HG02642 (cell line): Measurements from ENCODE around the gene PSMD11.

Experiments
- ATAC-seq: cut with Tn5 transposase; IDR thresholded peaks from one replicate; pipeline ENCODE4 v1.9.1; 2021; ENCODE audit warnings: mild to moderate bottlenecking; ENCODE audit not compliant: unreplicated experiment, poor library complexity

The PSMD11 gene

DNA sequence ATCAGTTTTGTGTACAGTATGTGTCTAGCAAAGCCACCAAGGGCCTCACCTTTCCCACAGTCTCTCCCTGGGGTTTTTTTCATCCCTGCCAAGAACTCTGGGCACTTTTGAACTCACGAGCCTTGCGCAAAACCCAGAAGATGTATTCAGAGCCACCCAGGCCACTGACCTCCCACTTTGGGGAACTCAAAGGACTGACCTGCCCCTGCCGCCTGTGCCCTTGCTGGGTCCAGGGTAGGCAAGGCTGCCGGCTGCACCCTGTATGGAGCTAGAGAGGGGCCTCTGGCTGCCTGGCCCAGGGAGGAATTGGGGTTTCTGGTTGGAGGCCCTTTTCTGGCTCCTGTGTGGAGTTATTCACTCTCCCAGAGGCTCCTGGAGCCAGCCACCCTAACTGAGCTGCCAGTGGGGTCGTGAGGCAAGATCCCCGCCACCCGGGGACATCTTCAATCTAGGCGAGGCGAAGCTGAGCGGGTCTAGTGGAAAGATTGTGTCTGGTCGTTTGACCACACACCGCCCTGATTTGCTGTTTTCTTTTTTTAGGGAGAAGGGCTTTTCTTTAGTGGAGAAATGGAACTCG lies 44.4 kb downstream of the PSMD11 start:
- ATAC-seq = no peak

DNA sequence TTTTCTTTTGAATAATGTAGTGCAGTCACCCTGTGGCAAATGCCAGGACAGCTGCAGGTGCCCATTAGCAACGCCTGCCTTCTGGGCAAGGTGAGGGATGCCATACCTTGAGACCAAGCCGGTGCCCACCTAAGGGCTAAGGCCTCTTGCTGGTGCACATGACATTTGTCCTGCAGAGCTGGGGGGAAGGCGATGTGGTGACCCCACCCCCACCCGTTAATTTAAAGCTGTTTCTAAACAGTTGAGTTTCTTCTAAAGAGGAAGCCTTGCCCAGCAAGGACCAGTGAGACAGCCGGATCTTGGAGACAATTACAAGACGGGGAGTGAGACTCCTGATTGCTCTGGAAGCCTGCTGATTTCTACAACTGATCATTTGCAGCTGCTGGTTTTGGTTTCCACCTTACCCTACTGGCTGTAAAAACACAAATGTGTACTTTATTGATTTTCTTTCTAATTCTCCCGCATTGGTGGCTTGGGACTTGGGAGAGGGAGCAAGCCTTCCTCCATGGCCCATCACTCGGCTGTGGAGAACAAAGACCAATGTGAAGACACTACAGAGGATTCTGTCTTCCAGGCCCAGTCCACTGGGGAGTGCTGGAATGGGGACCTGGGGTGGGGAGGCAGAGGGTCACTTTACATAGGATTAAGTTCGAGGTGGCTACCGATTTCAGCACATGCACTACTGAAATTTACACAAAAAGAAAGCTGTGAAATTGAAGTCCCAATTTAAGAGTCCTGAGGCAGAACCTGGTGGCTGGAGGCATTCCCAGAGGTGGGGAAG lies 45.2 kb downstream of the PSMD11 start:
- no peak for ATAC-seq

DNA sequence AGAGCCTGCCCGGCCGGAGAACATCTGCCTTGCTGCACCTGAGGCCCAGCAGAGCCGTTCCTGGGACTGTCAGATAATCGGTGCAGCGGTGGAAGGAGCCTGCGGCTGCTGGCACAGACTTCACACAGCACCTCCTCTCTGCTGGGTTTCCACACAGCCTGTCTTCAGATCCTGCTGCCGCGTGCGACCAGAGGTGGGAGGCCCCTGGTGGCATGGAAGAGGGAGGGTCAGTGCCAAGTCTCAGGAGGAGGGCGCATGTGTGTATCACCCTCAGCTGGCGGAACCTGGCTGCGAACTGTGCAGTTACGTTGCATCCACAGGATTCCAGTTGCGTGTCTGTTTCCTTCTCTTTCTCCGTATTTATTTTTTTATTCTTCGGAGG lies 45.8 kb downstream of the PSMD11 start:
- ATAC-seq = no peak

- no peak for ATAC-seq
These were observed 47.3 kb downstream of the PSMD11 start for GRCh38 chr17:32491371-32492263.

- ATAC-seq = no peak
These were observed 47.9 kb downstream of the PSMD11 start for GRCh38 chr17:32492264-32492589.

DNA sequence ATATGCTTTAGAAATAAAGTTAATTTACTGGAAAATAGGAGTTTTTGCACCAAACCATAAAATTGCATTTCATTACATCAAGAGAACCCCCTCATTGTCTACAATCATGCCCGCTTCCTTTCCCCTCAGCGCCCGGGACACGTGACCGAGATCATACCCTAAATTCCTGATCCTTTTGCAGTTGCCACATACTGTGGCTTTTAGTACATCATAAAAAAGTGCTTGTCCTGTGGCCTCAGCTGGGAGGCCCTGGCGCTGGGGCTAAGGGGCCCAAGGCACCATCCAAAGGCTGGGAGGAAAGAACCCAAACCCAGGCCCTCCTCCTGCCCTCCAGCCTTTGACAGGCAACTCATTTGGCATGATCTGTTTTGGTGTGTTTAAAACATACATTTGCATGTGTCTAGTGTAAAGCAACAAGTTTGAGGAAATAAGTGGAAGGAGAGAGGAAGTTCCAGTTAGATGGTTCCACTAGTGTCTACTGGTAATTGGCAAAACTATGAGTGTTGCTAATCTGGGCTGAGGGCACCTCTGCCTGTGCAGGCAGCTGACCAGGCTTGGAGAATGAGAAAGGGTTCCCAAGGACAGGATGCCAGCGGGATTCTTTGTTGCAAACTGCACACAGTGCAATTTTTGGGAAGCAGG lies 48.5 kb downstream of the PSMD11 start:
- ATAC-seq = no peak

DNA sequence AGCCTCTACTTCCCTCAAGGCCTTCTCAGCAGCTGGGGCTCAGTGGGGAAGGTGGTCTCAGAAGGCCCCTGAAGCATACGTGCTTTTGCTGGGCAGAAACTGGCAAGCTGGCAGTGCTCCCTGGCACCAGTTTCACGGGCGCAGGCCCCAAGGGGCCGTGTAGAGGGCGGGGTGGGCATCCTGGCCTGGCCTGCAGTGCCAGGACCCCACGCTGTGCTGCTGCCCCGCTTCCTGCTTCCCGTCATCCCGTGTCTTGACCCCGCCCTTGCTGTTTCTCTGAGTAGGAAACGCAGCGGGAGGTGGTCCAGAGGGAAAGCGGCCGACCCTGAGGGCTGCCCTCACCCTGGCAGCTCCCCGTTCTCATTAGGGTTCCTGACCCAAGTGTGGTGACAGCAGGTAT lies 49.3 kb downstream of the PSMD11 start:
- ATAC-seq = no peak

GRCh38 chr17:32493976-32494513 lies 49.7 kb downstream of the PSMD11 start:
- ATAC-seq = no peak

GRCh38 chr17:32494621-32495358 lies 50.5 kb downstream of the PSMD11 start:
- no peak for ATAC-seq

- ATAC-seq = no peak
These were observed 51.3 kb downstream of the PSMD11 start for GRCh38 chr17:32495359-32496231.

- ATAC-seq = no peak
These were observed 52.2 kb downstream of the PSMD11 start for GRCh38 chr17:32496395-32497073.

GRCh38 chr17:32497431-32498205 lies 53.3 kb downstream of the PSMD11 start:
- ATAC-seq = no peak

- ATAC-seq = no peak
These were observed 54.1 kb downstream of the PSMD11 start for GRCh38 chr17:32498391-32498790.

- no peak for ATAC-seq
These were observed 57.7 kb downstream of the PSMD11 start for GRCh38 chr17:32502013-32502412.

DNA sequence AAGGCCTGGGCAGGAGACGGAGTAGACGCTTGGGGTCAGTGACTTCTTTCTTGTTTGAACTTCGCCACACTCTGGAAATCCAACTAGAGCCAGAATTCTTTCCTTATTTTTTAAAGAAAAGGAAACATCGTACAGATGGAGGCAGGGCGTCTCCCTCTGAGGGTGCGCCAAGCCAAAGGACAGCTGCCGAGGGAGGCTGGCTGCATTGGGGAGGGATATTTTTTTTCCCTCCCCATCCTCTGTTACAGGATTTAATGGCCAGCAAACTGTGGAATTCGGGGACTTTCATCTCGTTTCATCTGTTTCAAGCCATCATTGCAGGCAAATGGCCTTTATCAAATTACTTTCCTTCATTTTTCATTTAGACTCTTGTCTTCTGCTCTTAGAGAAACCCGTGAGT lies 58.4 kb downstream of the PSMD11 start:
- ATAC-seq = no peak

- ATAC-seq = peak; percentile 82
These were observed 59.2 kb downstream of the PSMD11 start for GRCh38 chr17:32503251-32504165.
